OCI-LY7 (cell line): ENCODE results near the gene PGBD1. TPM values are rescaled to one million over a fixed set of nuclear protein-coding genes. Genes with fewer than 3 reads are reported as not detected.

Source experiments
- BruUV-seq: library from RNA; stranded (reverse); fragments of 400-500 nt; replicated peaks from 2 replicates; lab custom pipeline; 2021; lab: Mats Ljungman, UMichigan
- CTCF ChIA-PET: fragments of 300-600 bp; sonication (Branson Sonifier 250); formaldehyde crosslinking; loops from one replicate; lab custom pipeline; 2022; ENCODE audit warnings: antibody characterized with exemption; ENCODE audit not compliant: unreplicated experiment; lab: Charles Lee
- POLR2A ChIA-PET: fragments of 300-600 bp; sonication (Branson Sonifier 250); formaldehyde crosslinking; loops from one replicate; lab custom pipeline; 2022; ENCODE audit warnings: antibody characterized with exemption; lab: Charles Lee
- DNase-seq: peaks from one replicate; pipeline ENCODE4 v3.0.0-alpha.2; 2015; ENCODE audit warnings: low spot score
- H2AFZ ChIP-seq: fragments of 200-600 bp; sonication (generic), shearing (Covaris generic); 2 replicates; pipeline ENCODE4 v1.6.1; 2014; ENCODE audit warnings: mild to moderate bottlenecking, antibody characterized with exemption, low read length, moderate library complexity
- H3K27ac ChIP-seq: fragments of 200-600 bp; sonication (generic); 2 replicates; pipeline ENCODE4 v1.5.1; 2014; ENCODE audit warnings: mixed run types, low read depth, mild to moderate bottlenecking, moderate library complexity, low read length, inconsistent platforms; ENCODE audit not compliant: poor library complexity, severe bottlenecking
- H3K36me3 ChIP-seq: fragments of 200-600 bp; sonication (generic); 2 replicates; pipeline ENCODE4 v1.6.1; 2014; ENCODE audit warnings: mild to moderate bottlenecking, antibody characterized with exemption, low read length, moderate library complexity, mixed read lengths; ENCODE audit not compliant: insufficient read depth
- H3K4me1 ChIP-seq: fragments of 200-600 bp; sonication (generic); 2 replicates; pipeline ENCODE4 v1.5.1; 2014; ENCODE audit warnings: mild to moderate bottlenecking, low read length; ENCODE audit not compliant: insufficient read depth, poor library complexity, severe bottlenecking
- H3K4me2 ChIP-seq: fragments of 200-600 bp; sonication (generic); 2 replicates; pipeline ENCODE4 v1.6.1; 2014; ENCODE audit warnings: mild to moderate bottlenecking, low read length
- H3K4me3 ChIP-seq: fragments of 200-600 bp; sonication (generic); 2 replicates; pipeline ENCODE4 v1.5.1; 2014; ENCODE audit warnings: mild to moderate bottlenecking, low read depth, low read length; ENCODE audit not compliant: poor library complexity, severe bottlenecking
- H3K79me2 ChIP-seq: fragments of 200-600 bp; sonication (generic); 2 replicates; pipeline ENCODE4 v1.6.1; 2016; ENCODE audit warnings: low read depth, mild to moderate bottlenecking, low read length, moderate library complexity, mixed read lengths; ENCODE audit not compliant: insufficient read depth
- H3K9me2 ChIP-seq: fragments of 200-600 bp; sonication (generic); 2 replicates; pipeline ENCODE4 v1.6.1; 2016; ENCODE audit warnings: mild to moderate bottlenecking, low read length, mixed read lengths; ENCODE audit not compliant: insufficient read depth
- H3K9me3 ChIP-seq: fragments of 200-600 bp; sonication (generic); 2 replicates; pipeline ENCODE4 v1.6.1; 2014; ENCODE audit warnings: mild to moderate bottlenecking, mixed run types, low read length, mixed read lengths
- H4K20me1 ChIP-seq: fragments of 200-600 bp; sonication (generic); 2 replicates; pipeline ENCODE4 v1.6.1; 2014; ENCODE audit warnings: mild to moderate bottlenecking, antibody characterized with exemption, low read length, moderate library complexity, mixed read lengths; ENCODE audit not compliant: insufficient read depth
- CTCF ChIP-seq: fragments of 200-600 bp; sonication (generic); conservative IDR thresholded peaks from 2 replicates; pipeline ENCODE4 v1.5.1; 2014; ENCODE audit warnings: mild to moderate bottlenecking, antibody characterized with exemption, low read length, moderate library complexity, mixed read lengths
- EZH2phosphoT487 ChIP-seq: fragments of 200-600 bp; sonication (generic); IDR thresholded peaks from 2 replicates; pipeline ENCODE4 v1.6.1; 2018; ENCODE audit warnings: low read depth, borderline replicate concordance, mild to moderate bottlenecking, mixed run types, antibody characterized with exemption, low read length, moderate library complexity, mixed read lengths
- intact Hi-C: fragments of 100-400 bp; cut with micrococcal nuclease; formaldehyde crosslinking; loops from one replicate; pipeline ENCODE4 v1.10.0; 2022; ENCODE audit not compliant: unreplicated experiment
- total RNA-seq, 2 experiments: library from RNA; depleted of rRNA in 1 of 2; stranded (reverse); fragments of >200 nt in 1 of 2; shearing (Covaris generic) in 1 of 2; gene quantifications; 2 replicates each; pipeline ENCODE4 v1.2.3, GENCODE V29; 2014 to 2022

Gene PGBD1
- total RNA-seq, 2 experiments from 2014 or later: 1.6 to 3.3 TPM

- H3K9me3 ChIP-seq: peaks cover 16% of the 10 kb centered on the region
- H3K27ac ChIP-seq: no peak overlapping the region
- CTCF ChIA-PET: no interaction called here
- no peaks in the 10 kb centered on the region for H3K36me3 ChIP-seq
- no peaks in the 10 kb centered on the region; the same call in 1 of the 2 replicates for H3K9me2 ChIP-seq
- H3K4me2 ChIP-seq: no peak overlapping the region
- BruUV-seq: no TSS peak
- intact Hi-C loops: no loop called here
- H4K20me1 ChIP-seq: no peaks in the 10 kb centered on the region
- no peak for DNase-seq
- H3K4me1 ChIP-seq: no peaks in the 10 kb centered on the region
- POLR2A ChIA-PET: no interaction called here
- no peak overlapping the region for H2AFZ ChIP-seq
- no peak overlapping the region for H3K4me3 ChIP-seq
- H3K79me2 ChIP-seq: no peaks in the 10 kb centered on the region
- no peak for TF ChIP-seq EZH2phosphoT487
- no peak for TF ChIP-seq CTCF
Observed at GRCh38 chr6:28343898-28344677, 62.7 kb downstream of the PGBD1 start.

- H3K36me3 ChIP-seq: no peaks in the 10 kb centered on the region
- no peaks in the 10 kb centered on the region for H4K20me1 ChIP-seq
- no peak overlapping the region for H2AFZ ChIP-seq
- TF ChIP-seq EZH2phosphoT487: no peak
- TF ChIP-seq CTCF: no peak
- DNase-seq: no peak
- no peak overlapping the region for H3K4me3 ChIP-seq
- no peaks in the 10 kb centered on the region for H3K4me1 ChIP-seq
- ChIA-PET CTCF (no interaction called here), POLR2A (no interaction called here)
- BruUV-seq: no TSS peak
- no peak overlapping the region for H3K27ac ChIP-seq
- no peaks in the 10 kb centered on the region; the same call in 1 of the 2 replicates for H3K9me2 ChIP-seq
- H3K4me2 ChIP-seq: no peak overlapping the region
- H3K9me3 ChIP-seq: peaks cover 9% of the 10 kb centered on the region
- intact Hi-C loops: no loop called here
- peaks cover under 1% of the 10 kb centered on the region; the same call in 1 of the 2 replicates for H3K79me2 ChIP-seq
Observed at GRCh38 chr6:28345201-28345600, 63.8 kb downstream of the PGBD1 start.

GRCh38 chr6:28347119-28347518 lies 65.7 kb downstream of the PGBD1 start:
- CTCF ChIA-PET: no interaction called here
- BruUV-seq: no TSS peak

More at GRCh38 chr6:28347119-28347518, 65.7 kb downstream of the PGBD1 start:
- Histone ChIP-seq H3K9me3 (no peaks in the 10 kb centered on the region), H3K4me1 (peaks cover 8% of the 10 kb centered on the region), H2AFZ (no peak overlapping the region), H4K20me1 (no peaks in the 10 kb centered on the region), H3K79me2 (peaks cover 10% of the 10 kb centered on the region; the same call in 1 of the 2 replicates), H3K4me3 (no peak overlapping the region), H3K36me3 (no peaks in the 10 kb centered on the region), H3K9me2 (no peaks in the 10 kb centered on the region; the same call in 1 of the 2 replicates), H3K4me2 (no peak overlapping the region), H3K27ac (no peak overlapping the region)
- TF ChIP-seq CTCF (no peak), EZH2phosphoT487 (no peak)
- DNase-seq: no peak
- intact Hi-C loops: no loop called here
- POLR2A ChIA-PET: interaction anchor here (1.0 to 1.7 kb wide), 3 partner anchors 11 to 23 kb away, joined by 3 to 9 read pairs (median 3); partner anchors contain the start of gene ZSCAN31
